ENCODE results near the gene SMAD2. TPM values are rescaled to one million over a fixed set of nuclear protein-coding genes. Genes with fewer than 3 reads are reported as not detected.
A peak's percentile ranks its signal among the peaks of the same experiment; 100 is the strongest.

Gene SMAD2
- polyA plus RNA-seq, 4 donors = 86.0 to 99.9 (median 90.0) TPM

GRCh38 chr18:47899107-47899840 is 31.2 kb downstream of the SMAD2 start:
- no peak for DNase-seq (ENCODE audit: low read depth in 4 of 4, low spot score in 3 of 4)

- DNase-seq (ENCODE audit: low read depth in 4 of 4, low spot score in 3 of 4) = no peak
Observed at GRCh38 chr18:47898696-47899095, 31.8 kb downstream of the SMAD2 start.

- no peak for DNase-seq (ENCODE audit: low read depth in 4 of 4, low spot score in 3 of 4)
Observed at GRCh38 chr18:47898055-47898454, 32.4 kb downstream of the SMAD2 start.

- DNase-seq (ENCODE audit: low read depth in 4 of 4, low spot score in 3 of 4) = no peak
Observed at GRCh38 chr18:47895565-47896250, 34.8 kb downstream of the SMAD2 start.

GRCh38 chr18:47893939-47894699 is 36.3 kb downstream of the SMAD2 start:
- DNase-seq (ENCODE audit: low read depth in 4 of 4, low spot score in 3 of 4) = no peak

- DNase-seq (ENCODE audit: low read depth in 4 of 4, low spot score in 3 of 4) = peak; percentile 27 to 57 (median 34)
Observed at GRCh38 chr18:47893047-47893446, 37.4 kb downstream of the SMAD2 start.

GRCh38 chr18:47888156-47888555 is 42.3 kb downstream of the SMAD2 start:
- no peak for DNase-seq (ENCODE audit: low read depth in 4 of 4, low spot score in 3 of 4)

GRCh38 chr18:47887227-47887626 is 43.2 kb downstream of the SMAD2 start:
- no peak for DNase-seq (ENCODE audit: low read depth in 4 of 4, low spot score in 3 of 4)

GRCh38 chr18:47883771-47884413 is 46.6 kb downstream of the SMAD2 start:
- DNase-seq (ENCODE audit: low read depth in 4 of 4, low spot score in 3 of 4) = no peak

- no peak for DNase-seq (ENCODE audit: low read depth in 4 of 4, low spot score in 3 of 4)
Observed at GRCh38 chr18:47882641-47883040, 47.8 kb downstream of the SMAD2 start.

GRCh38 chr18:47881752-47882455 is 48.6 kb downstream of the SMAD2 start:
- no peak for DNase-seq (ENCODE audit: low read depth in 4 of 4, low spot score in 3 of 4)

- DNase-seq (ENCODE audit: low read depth in 4 of 4, low spot score in 3 of 4) = no peak
Observed at GRCh38 chr18:47881042-47881441, 49.4 kb downstream of the SMAD2 start.

GRCh38 chr18:47877892-47878291 is 52.6 kb downstream of the SMAD2 start:
- DNase-seq (ENCODE audit: low read depth in 4 of 4, low spot score in 3 of 4) = no peak

- DNase-seq (ENCODE audit: low read depth in 4 of 4, low spot score in 3 of 4) = no peak
Observed at GRCh38 chr18:47876813-47877212, 53.6 kb downstream of the SMAD2 start.

GRCh38 chr18:47873625-47874024 is 56.8 kb downstream of the SMAD2 start:
- DNase-seq (ENCODE audit: low read depth in 4 of 4, low spot score in 3 of 4) = no peak

- DNase-seq (ENCODE audit: low read depth in 4 of 4, low spot score in 3 of 4) = no peak
Observed at GRCh38 chr18:47872426-47872825, 58.0 kb downstream of the SMAD2 start.

- no peak for DNase-seq (ENCODE audit: low read depth in 4 of 4, low spot score in 3 of 4)
Observed at GRCh38 chr18:47871288-47871687, 59.2 kb downstream of the SMAD2 start.

- DNase-seq (ENCODE audit: low read depth in 4 of 4, low spot score in 3 of 4) = no peak
Observed at GRCh38 chr18:47870605-47871004, 59.9 kb downstream of the SMAD2 start.

GRCh38 chr18:47868744-47869143 is 61.7 kb downstream of the SMAD2 start:
- DNase-seq (ENCODE audit: low read depth in 4 of 4, low spot score in 3 of 4) = no peak

- no peak for DNase-seq (ENCODE audit: low read depth in 4 of 4, low spot score in 3 of 4)
Observed at GRCh38 chr18:47865183-47865582, 65.3 kb downstream of the SMAD2 start.

All from left renal pelvis (tissue), 4 donors.